ENCODE measurements around the gene TRIM2. TPM values are rescaled to one million over a fixed set of nuclear protein-coding genes. Genes with fewer than 3 reads are reported as not detected.

TRIM2 gene
- total RNA-seq, 4 donors from 2014 or later: 5.8 to 18.9 (median 14.9) TPM

DNA sequence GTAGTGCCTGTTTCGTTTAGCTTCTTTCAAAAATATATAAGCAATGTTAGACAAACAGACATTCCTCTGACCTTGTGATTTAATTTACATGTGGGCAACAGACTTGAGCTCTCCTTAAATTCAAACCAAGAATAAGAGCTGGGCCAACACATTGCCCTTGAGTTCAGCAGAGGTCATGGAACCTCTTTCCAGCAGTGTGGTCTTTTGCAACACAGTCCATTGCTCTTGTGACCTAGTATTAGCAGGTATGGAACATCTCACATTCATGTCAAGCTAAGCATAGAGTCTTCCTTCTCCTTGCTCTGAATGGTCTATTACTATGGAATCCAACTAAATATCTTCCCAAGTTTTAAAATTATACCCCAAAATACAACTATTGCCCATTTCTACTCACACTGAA, 106.5 kb downstream of the TRIM2 start:
- 90 to 95% methylated on average over 1 of the region's 1 CpG for WGBS, 2 donors
- no peak overlapping the region for H3K4me3 ChIP-seq
- TF ChIP-seq POLR2A (IDR thresholded peaks at IDR 0.05): no peak
- TF ChIP-seq, protein P1, sequence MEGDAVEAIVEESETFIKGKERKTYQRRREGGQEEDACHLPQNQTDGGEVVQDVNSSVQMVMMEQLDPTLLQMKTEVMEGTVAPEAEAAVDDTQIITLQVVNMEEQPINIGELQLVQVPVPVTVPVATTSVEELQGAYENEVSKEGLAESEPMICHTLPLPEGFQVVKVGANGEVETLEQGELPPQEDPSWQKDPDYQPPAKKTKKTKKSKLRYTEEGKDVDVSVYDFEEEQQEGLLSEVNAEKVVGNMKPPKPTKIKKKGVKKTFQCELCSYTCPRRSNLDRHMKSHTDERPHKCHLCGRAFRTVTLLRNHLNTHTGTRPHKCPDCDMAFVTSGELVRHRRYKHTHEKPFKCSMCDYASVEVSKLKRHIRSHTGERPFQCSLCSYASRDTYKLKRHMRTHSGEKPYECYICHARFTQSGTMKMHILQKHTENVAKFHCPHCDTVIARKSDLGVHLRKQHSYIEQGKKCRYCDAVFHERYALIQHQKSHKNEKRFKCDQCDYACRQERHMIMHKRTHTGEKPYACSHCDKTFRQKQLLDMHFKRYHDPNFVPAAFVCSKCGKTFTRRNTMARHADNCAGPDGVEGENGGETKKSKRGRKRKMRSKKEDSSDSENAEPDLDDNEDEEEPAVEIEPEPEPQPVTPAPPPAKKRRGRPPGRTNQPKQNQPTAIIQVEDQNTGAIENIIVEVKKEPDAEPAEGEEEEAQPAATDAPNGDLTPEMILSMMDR (IDR thresholded peaks at IDR 0.05): no peak
- no peak for DNase-seq
- H3K4me1 ChIP-seq: no peaks in the 10 kb centered on the region
- H3K27me3 ChIP-seq: no peaks in the 10 kb centered on the region
- H3K27ac ChIP-seq: no peak overlapping the region
- peaks cover 0 to 6% (median 0%) of the 10 kb centered on the region in 3 donors for H3K36me3 ChIP-seq
- intact Hi-C loops (cut with DNase I): no loop called here
- H3K9me3 ChIP-seq: no peaks in the 10 kb centered on the region

DNA sequence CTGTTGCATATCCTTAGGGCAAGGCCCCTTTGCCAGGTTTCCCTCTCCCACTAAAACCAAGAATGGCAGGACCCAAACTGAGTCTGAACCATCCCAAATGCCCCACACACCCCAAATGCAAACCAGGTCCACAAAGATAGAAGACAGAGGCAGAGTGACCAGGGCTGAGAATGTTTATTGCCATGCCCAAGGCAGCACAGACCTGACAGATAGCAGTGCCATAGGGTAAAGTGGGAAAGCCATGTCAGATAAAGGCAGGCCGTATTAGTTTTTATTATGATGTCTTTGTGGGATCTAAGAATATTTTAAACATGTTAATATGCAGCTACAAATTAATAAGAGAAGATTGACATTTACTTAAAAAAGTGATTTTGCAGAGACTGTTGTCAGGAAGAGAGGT, 110.7 kb downstream of the TRIM2 start:
- H3K4me1 ChIP-seq: no peaks in the 10 kb centered on the region
- no peak for DNase-seq
- H3K9me3 ChIP-seq: no peaks in the 10 kb centered on the region
- no peaks in the 10 kb centered on the region for H3K27me3 ChIP-seq
- no peak overlapping the region for H3K4me3 ChIP-seq
- intact Hi-C loops (cut with DNase I): loop anchor here (5.0 kb wide), 1 partner anchor 173 kb away; no protein-coding TSS in a partner anchor
- H3K36me3 ChIP-seq: peaks cover 0 to 12% (median 0%) of the 10 kb centered on the region in 3 donors
- no peak overlapping the region for H3K27ac ChIP-seq
- TF ChIP-seq, protein P1 (IDR thresholded peaks at IDR 0.05): no peak
- TF ChIP-seq POLR2A (IDR thresholded peaks at IDR 0.05): no peak
- 75 to 94% methylated on average over 1 of the region's 1 CpG for WGBS, 2 donors

DNA sequence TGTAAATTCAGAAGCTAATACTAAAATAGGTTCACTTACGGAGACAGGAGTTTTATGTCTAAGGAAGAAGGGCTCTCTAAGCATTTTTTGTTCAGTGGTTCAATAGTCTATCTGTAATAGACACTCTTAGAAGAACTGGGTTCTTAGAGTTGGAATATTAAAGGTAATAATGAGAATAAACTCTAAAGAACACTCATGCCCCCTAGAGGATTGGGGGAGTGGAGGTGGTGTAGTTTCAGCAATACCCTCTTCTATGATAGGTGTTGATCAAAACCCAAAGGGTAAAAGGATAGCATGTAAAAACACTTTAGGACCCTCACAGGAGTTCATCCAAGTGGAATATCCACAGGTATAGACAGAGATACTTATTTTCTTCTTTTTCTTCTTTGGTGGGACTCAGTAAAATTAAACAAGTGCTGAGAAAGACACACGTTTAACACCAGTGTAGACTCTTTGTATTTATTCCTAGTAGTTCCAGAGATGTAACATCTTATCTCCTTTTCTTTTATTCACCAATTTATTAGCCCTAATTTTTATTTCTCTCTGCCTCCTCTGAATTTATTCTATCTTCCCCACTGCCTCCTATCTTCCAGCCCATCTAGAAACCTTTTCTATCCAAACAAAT, 114.6 kb downstream of the TRIM2 start:
- 63 to 71% methylated on average over 2 of the region's 2 CpGs for WGBS, 2 donors
- no peak for DNase-seq
- no peaks in the 10 kb centered on the region for H3K4me1 ChIP-seq
- H3K36me3 ChIP-seq: peaks cover 0 to 45% (median 0%) of the 10 kb centered on the region in 3 donors
- intact Hi-C loops (cut with DNase I): loop anchor here (5.0 kb wide), 1 partner anchor 177 kb away; no protein-coding TSS in a partner anchor
- H3K27me3 ChIP-seq: no peaks in the 10 kb centered on the region
- no peak overlapping the region for H3K4me3 ChIP-seq
- no peak overlapping the region for H3K27ac ChIP-seq
- no peaks in the 10 kb centered on the region for H3K9me3 ChIP-seq
- TF ChIP-seq, protein P1 (IDR thresholded peaks at IDR 0.05): peak; percentile 28 to 77 (median 63)
- TF ChIP-seq POLR2A (IDR thresholded peaks at IDR 0.05): no peak

DNA sequence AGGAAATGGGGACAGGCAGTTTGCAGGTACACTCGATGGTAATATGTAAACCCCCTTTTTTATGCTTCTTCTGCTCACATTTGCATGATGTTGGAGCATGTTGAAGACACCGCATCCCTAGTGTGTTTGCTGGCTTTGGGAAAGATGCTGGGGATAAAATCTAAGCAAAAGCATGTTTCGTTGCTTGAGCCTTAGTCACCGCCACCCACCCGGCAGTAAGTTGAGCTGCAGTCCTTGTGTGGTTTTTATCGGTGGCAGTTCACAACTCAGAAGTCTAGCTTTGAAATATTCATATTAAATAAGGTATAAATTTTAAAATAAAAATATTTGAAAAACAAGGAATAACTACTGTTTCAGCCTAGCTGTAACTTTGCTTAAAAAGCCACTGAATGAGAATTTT, 118.5 kb downstream of the TRIM2 start:
- Histone ChIP-seq H3K9me3 (no peaks in the 10 kb centered on the region), H3K4me3 (no peak overlapping the region), H3K27ac (no peak overlapping the region), H3K27me3 (no peaks in the 10 kb centered on the region), H3K36me3 (peaks cover 0 to 42% (median 0%) of the 10 kb centered on the region in 3 donors), H3K4me1 (peaks cover 0 to 21% (median 0%) of the 10 kb centered on the region in 3 donors)
- WGBS, 2 donors: 77% methylated on average over 6 of the region's 6 CpGs
- TF ChIP-seq POLR2A (IDR thresholded peaks at IDR 0.05): no peak
- TF ChIP-seq, protein P1 (IDR thresholded peaks at IDR 0.05): no peak
- intact Hi-C loops (cut with DNase I): no loop called here
- no peak for DNase-seq

DNA sequence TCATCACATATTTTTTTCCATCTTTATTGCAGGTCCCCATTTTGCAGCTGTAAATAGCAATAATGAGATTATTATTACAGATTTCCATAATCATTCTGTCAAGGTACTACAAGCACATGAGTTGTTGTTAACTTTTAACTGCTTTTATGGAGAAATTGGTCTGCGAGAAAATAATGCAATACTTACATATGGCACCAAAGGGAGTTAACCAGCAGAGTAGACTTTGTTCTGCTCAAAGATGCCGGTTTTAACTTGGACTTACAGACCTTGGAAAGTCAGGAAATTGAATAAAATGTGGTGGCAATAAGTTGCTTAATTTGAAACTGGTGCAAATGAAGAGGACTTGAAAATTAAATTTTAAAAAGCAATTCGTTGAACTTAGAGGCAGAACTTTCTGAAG, 119.8 kb downstream of the TRIM2 start:
- H3K4me3 ChIP-seq: no peak overlapping the region
- peaks cover 0 to 43% (median 0%) of the 10 kb centered on the region in 3 donors for H3K36me3 ChIP-seq
- TF ChIP-seq POLR2A (IDR thresholded peaks at IDR 0.05): no peak
- TF ChIP-seq, protein P1 (IDR thresholded peaks at IDR 0.05): no peak
- intact Hi-C loops (cut with DNase I): no loop called here
- no peak for DNase-seq
- H3K27me3 ChIP-seq: no peaks in the 10 kb centered on the region
- H3K27ac ChIP-seq: no peak overlapping the region
- H3K9me3 ChIP-seq: no peaks in the 10 kb centered on the region
- H3K4me1 ChIP-seq: peaks cover 0 to 21% (median 0%) of the 10 kb centered on the region in 3 donors
- WGBS, 2 donors: 83 to 88% methylated on average over 3 of the region's 3 CpGs
